HepG2 (cell line): ENCODE results near the gene AMIGO3. TPM values are rescaled to one million over a fixed set of nuclear protein-coding genes. Genes with fewer than 3 reads are reported as not detected.

Source experiments
- polyA plus RNA-seq, 8 experiments: library from polyadenylated mRNA; depleted of rRNA in 3 of 8; stranded (reverse) in 7 of 8; unstranded in 1 of 8; fragments of >200 nt; fragmentation: Illumina TruSeq in 4 of 8; extraction: Trizol in 4 of 8; gene quantifications; 2 replicates each; pipeline versions ENCODE4 v1.2.1 to v1.2.3, GENCODE V29; 2011 to 2016; ENCODE audit warnings: low read depth in 4 of 8, missing spikeins in 1 of 8, mixed read lengths in 1 of 8; ENCODE audit not compliant: insufficient read depth in 1 of 8
- small RNA-seq, 3 experiments: library from RNA; depleted of rRNA; stranded (forward); fragments of <200 nt; gene quantifications; one replicate each; pipeline ENCODE3, GENCODE V24; 2012; ENCODE audit warnings: low read depth in 2 of 3, low replicate concordance in 1 of 3; ENCODE audit not compliant: insufficient read length in 3 of 3, insufficient read depth in 2 of 3
- total RNA-seq, 5 experiments: library from RNA; depleted of rRNA; stranded (reverse); fragments of >200 nt; fragmentation: Illumina TruSeq; extraction: Trizol; gene quantifications; 2 replicates each; pipeline ENCODE4 v1.2.3, GENCODE V29; 2016; ENCODE audit warnings: low read depth in 1 of 5

The AMIGO3 gene
- total and polyA plus RNA-seq, 2 of the 13 experiments (the other 11 are each of a cell fraction or from before 2014, with no cell fraction given): 0.35 TPM; not detected in 1

Small RNA genes within 50 kb of the gene (small RNA-seq; reads per million reads assigned to genes)
- gene AMIGO3: 0 reads per million in 3 experiments
- 0 reads per million in 3 experiments for gene COX6CP14

Other genes with a start within 250 kb of the AMIGO3 start
- 26.0 and 50.4 TPM in 2 replicates for gene DAG1, start 249.4 kb downstream of the AMIGO3 start, total RNA-seq (2016; rRNA removed; fragmentation: Illumina TruSeq; extraction: Trizol)
- gene DAG1, start 249.4 kb downstream of the AMIGO3 start, polyA plus RNA-seq (2011; rRNA removed): 47.3 and 49.4 TPM in 2 replicates
- 0.70 and 0.86 TPM in 2 replicates for gene BSN, start 165.2 kb downstream of the AMIGO3 start, total RNA-seq (2016; rRNA removed; fragmentation: Illumina TruSeq; extraction: Trizol)
- gene BSN, start 165.2 kb downstream of the AMIGO3 start, polyA plus RNA-seq (2011; rRNA removed): 0.42 and 0.67 TPM in 2 replicates
- gene APEH, start 45.3 kb downstream of the AMIGO3 start, total RNA-seq (2016; rRNA removed; fragmentation: Illumina TruSeq; extraction: Trizol): 116 and 130 TPM in 2 replicates
- gene APEH, start 45.3 kb downstream of the AMIGO3 start, polyA plus RNA-seq (2011; rRNA removed): 116 and 123 TPM in 2 replicates
- gene MST1, start 30.2 kb downstream of the AMIGO3 start, total RNA-seq (2016; rRNA removed; fragmentation: Illumina TruSeq; extraction: Trizol): 26.7 and 189 TPM in 2 replicates
- 452 and 686 TPM in 2 replicates for gene MST1, start 30.2 kb downstream of the AMIGO3 start, polyA plus RNA-seq (2011; rRNA removed)
- gene RNF123, start 30.1 kb downstream of the AMIGO3 start, total RNA-seq (2016; rRNA removed; fragmentation: Illumina TruSeq; extraction: Trizol): 16.1 and 29.9 TPM in 2 replicates
- 82.2 and 91.9 TPM in 2 replicates for gene RNF123, start 30.1 kb downstream of the AMIGO3 start, polyA plus RNA-seq (2011; rRNA removed)
- 21.7 and 23.1 TPM in 2 replicates for gene GMPPB, start 4.3 kb upstream of the AMIGO3 start, total RNA-seq (2016; rRNA removed; fragmentation: Illumina TruSeq; extraction: Trizol)
- 6.5 and 9.1 TPM in 2 replicates for gene GMPPB, start 4.3 kb upstream of the AMIGO3 start, polyA plus RNA-seq (2011; rRNA removed)
- gene IP6K1, start 66.9 kb upstream of the AMIGO3 start, total RNA-seq (2016; rRNA removed; fragmentation: Illumina TruSeq; extraction: Trizol): 17.7 and 20.0 TPM in 2 replicates
- gene IP6K1, start 66.9 kb upstream of the AMIGO3 start, polyA plus RNA-seq (2011; rRNA removed): 29.7 and 38.8 TPM in 2 replicates
- not detected in 2 replicates for gene CDHR4, start 80.2 kb upstream of the AMIGO3 start, total RNA-seq (2016; rRNA removed; fragmentation: Illumina TruSeq; extraction: Trizol)
- 0.21 and 0.26 TPM in 2 replicates for gene CDHR4, start 80.2 kb upstream of the AMIGO3 start, polyA plus RNA-seq (2011; rRNA removed)
- 0.22 TPM in 1 of 2 replicates, not detected in the other for gene INKA1, start 83.6 kb upstream of the AMIGO3 start, total RNA-seq (2016; rRNA removed; fragmentation: Illumina TruSeq; extraction: Trizol)
- 0.41 and 0.77 TPM in 2 replicates for gene INKA1, start 83.6 kb upstream of the AMIGO3 start, polyA plus RNA-seq (2011; rRNA removed)
- 5.8 and 9.5 TPM in 2 replicates for gene UBA7, start 94.3 kb upstream of the AMIGO3 start, total RNA-seq (2016; rRNA removed; fragmentation: Illumina TruSeq; extraction: Trizol)
- 16.5 and 20.2 TPM in 2 replicates for gene UBA7, start 94.3 kb upstream of the AMIGO3 start, polyA plus RNA-seq (2011; rRNA removed)
- 13.7 and 23.9 TPM in 2 replicates for gene TRAIP, start 136.9 kb upstream of the AMIGO3 start, total RNA-seq (2016; rRNA removed; fragmentation: Illumina TruSeq; extraction: Trizol)
- 13.9 and 15.1 TPM in 2 replicates for gene TRAIP, start 136.9 kb upstream of the AMIGO3 start, polyA plus RNA-seq (2011; rRNA removed)
- gene CAMKV, start 150.2 kb upstream of the AMIGO3 start, total RNA-seq (2016; rRNA removed; fragmentation: Illumina TruSeq; extraction: Trizol): 0.13 and 0.15 TPM in 2 replicates
- 0.13 and 0.22 TPM in 2 replicates for gene CAMKV, start 150.2 kb upstream of the AMIGO3 start, polyA plus RNA-seq (2011; rRNA removed)
- gene MST1R, start 184.2 kb upstream of the AMIGO3 start, total RNA-seq (2016; rRNA removed; fragmentation: Illumina TruSeq; extraction: Trizol): 0.11 and 0.13 TPM in 2 replicates
- gene MST1R, start 184.2 kb upstream of the AMIGO3 start, polyA plus RNA-seq (2011; rRNA removed): 0.72 and 0.77 TPM in 2 replicates
- gene MON1A, start 210.1 kb upstream of the AMIGO3 start, total RNA-seq (2016; rRNA removed; fragmentation: Illumina TruSeq; extraction: Trizol): 8.8 and 9.0 TPM in 2 replicates
- 4.6 and 7.0 TPM in 2 replicates for gene MON1A, start 210.1 kb upstream of the AMIGO3 start, polyA plus RNA-seq (2011; rRNA removed)
- gene RBM6, start 220.5 kb upstream of the AMIGO3 start, total RNA-seq (2016; rRNA removed; fragmentation: Illumina TruSeq; extraction: Trizol): 51.6 and 86.1 TPM in 2 replicates
- gene RBM6, start 220.5 kb upstream of the AMIGO3 start, polyA plus RNA-seq (2011; rRNA removed): 72.7 and 90.4 TPM in 2 replicates